Effector memory CD4-positive, alpha-beta T cell (primary cell): ENCODE data around the gene TNFRSF25.

Source experiments
- DNase-seq, 3 donors: peaks; one replicate each; pipeline ENCODE4 v3.0.0-alpha.2; 2020
- H3K27ac ChIP-seq: 2 replicates; pipeline ENCODE4 v1.7.0; 2013; ENCODE audit warnings: mild to moderate bottlenecking, low read length, moderate library complexity; ENCODE audit not compliant: insufficient read depth, poor library complexity, severe bottlenecking
- H3K27me3 ChIP-seq: replicated peaks from 2 replicates; pipeline ENCODE4 v1.7.0; 2013; ENCODE audit warnings: mild to moderate bottlenecking, low read length; ENCODE audit not compliant: insufficient read depth, control insufficient read depth, poor library complexity, severe bottlenecking
- H3K36me3 ChIP-seq: 2 replicates; pipeline ENCODE4 v1.7.0; 2013; ENCODE audit warnings: mild to moderate bottlenecking, low read length, moderate library complexity; ENCODE audit not compliant: control insufficient read depth, insufficient read depth
- H3K4me1 ChIP-seq: 2 replicates; pipeline ENCODE4 v1.7.0; 2013; ENCODE audit warnings: low read length, mild to moderate bottlenecking; ENCODE audit not compliant: control insufficient read depth, insufficient read depth, poor library complexity, severe bottlenecking
- H3K4me3 ChIP-seq: 2 replicates; pipeline ENCODE4 v1.7.0; 2013; ENCODE audit warnings: low read length, low read depth, mild to moderate bottlenecking; ENCODE audit not compliant: insufficient read depth, poor library complexity, severe bottlenecking
- H3K9me3 ChIP-seq: 2 replicates; pipeline ENCODE4 v1.7.0; 2013; ENCODE audit warnings: mild to moderate bottlenecking, low read length, moderate library complexity; ENCODE audit not compliant: control insufficient read depth

The TNFRSF25 gene

GRCh38 chr1:6489383-6489765 lies 23.4 kb upstream of the TNFRSF25 start:
- Histone ChIP-seq H3K36me3 (no peaks in the 10 kb centered on the region), H3K4me3 (no peak overlapping the region), H3K27ac (no peak overlapping the region), H3K4me1 (peaks cover 39% of the 10 kb centered on the region), H3K27me3 (peaks cover 21% of the 10 kb centered on the region), H3K9me3 (no peaks in the 10 kb centered on the region)
- no peak for DNase-seq

DNA sequence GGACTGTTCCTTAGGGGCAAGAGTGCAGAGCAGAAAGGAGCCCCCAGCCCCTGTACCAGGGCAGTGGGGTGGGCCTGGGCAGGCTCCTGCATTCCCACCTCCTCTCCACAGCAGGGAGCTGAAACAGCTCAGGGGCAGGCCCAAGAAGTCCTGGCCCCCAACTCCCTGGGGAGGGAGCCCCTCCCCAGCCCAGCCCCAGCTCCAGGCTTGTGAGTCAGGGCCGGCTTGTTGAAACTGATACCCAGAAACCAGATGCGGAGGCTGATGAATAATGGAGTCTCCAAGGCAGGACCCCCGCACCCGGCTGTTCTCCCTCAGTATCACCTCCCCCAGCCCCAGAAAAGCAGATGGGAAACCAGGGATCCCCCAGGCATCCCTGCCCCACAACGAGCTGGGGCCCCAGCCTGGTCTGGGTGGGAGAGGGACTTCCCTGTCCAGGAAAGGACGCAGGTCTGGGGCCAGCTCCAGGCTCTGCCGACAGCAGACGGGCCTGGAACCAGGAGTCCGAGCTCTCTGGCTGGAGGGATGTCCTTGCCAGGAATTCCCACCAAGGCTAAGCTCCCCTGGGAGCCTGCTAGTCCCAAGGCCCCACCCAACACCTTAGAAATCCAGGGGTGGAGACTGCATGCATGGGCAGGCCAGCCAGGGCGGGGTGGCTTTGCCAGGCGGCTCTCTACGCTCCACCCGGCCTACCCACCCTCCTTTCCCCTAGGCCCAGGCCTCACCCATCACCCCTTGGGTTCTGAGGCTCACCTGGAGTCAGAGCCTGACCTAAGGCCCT lies 22.8 kb upstream of the TNFRSF25 start:
- DNase-seq, result no peak
- Histone ChIP-seq H3K9me3 (no peaks in the 10 kb centered on the region), H3K27ac (no peak overlapping the region), H3K27me3 (peaks cover 22% of the 10 kb centered on the region), H3K4me1 (peaks cover 39% of the 10 kb centered on the region), H3K36me3 (no peaks in the 10 kb centered on the region), H3K4me3 (no peak overlapping the region)

DNA sequence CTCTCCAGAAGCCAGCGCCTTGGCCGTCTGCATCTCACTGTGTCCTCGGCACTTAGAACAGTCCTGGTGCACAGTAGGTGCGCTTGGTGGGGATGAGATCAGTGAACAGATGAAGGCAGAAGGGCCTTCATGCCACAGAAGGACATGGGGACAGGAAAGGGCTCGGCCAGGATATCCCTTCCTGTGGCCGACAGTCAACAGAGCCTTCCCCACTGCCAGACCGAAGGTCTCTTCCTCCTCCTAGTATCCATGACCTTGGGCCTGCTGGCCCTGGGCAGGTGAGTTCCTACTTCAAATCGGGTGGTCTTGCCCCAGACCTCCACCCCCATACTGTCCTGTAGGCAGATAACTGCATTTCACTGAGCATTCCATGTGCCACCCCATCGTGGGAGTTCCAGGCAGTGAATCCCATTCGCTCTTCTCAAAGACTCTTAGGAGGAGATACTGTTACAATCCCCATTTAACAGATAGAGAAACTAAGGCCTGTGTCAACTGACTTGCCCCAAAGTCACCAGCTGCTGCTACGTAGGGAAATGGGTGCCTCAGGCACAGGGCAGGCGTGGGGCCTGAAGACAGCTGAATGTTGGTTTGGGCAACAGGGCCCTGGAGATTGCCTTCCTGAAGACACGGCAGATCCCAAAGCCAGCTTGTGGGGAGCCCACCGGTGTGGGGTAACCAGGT lies 22.0 kb upstream of the TNFRSF25 start:
- Histone ChIP-seq H3K9me3 (no peaks in the 10 kb centered on the region), H3K36me3 (no peaks in the 10 kb centered on the region), H3K27me3 (peaks cover 22% of the 10 kb centered on the region), H3K4me3 (no peak overlapping the region), H3K27ac (no peak overlapping the region), H3K4me1 (peaks cover 39% of the 10 kb centered on the region)
- no peak for DNase-seq

DNA sequence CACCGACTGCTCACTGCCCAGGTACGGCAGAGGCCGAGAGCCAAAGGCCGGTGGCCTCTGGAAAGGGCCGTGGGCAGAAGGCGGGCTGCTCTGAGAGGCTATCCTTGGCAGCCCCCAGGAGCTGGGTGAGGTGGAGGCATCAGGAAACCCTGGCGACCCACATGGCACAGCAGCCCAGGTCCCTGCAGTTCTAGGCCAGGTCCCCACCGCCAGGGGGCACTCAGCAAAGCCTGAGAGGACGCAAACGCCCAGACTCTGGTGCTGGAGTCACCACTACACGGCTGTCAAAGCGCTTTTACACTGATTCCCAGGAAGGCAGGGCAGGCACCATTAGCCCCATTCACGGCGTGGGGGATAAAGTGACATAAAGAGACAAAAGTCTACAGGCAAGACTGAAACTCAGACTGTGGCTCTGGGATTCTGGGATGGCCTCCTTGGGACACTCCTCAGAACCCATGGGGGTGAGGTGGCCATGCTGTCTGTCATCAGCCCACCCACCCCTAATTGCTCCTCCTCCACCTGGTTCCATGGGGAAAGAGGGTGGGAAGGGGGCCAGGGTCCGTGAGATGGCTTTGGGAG lies 20.5 kb upstream of the TNFRSF25 start:
- Histone ChIP-seq H3K36me3 (no peaks in the 10 kb centered on the region), H3K4me1 (peaks cover 38% of the 10 kb centered on the region), H3K9me3 (no peaks in the 10 kb centered on the region), H3K27me3 (peaks cover 22% of the 10 kb centered on the region), H3K27ac (no peak overlapping the region), H3K4me3 (no peak overlapping the region)
- peak; percentile 58 to 74 (median 66) for DNase-seq

DNA sequence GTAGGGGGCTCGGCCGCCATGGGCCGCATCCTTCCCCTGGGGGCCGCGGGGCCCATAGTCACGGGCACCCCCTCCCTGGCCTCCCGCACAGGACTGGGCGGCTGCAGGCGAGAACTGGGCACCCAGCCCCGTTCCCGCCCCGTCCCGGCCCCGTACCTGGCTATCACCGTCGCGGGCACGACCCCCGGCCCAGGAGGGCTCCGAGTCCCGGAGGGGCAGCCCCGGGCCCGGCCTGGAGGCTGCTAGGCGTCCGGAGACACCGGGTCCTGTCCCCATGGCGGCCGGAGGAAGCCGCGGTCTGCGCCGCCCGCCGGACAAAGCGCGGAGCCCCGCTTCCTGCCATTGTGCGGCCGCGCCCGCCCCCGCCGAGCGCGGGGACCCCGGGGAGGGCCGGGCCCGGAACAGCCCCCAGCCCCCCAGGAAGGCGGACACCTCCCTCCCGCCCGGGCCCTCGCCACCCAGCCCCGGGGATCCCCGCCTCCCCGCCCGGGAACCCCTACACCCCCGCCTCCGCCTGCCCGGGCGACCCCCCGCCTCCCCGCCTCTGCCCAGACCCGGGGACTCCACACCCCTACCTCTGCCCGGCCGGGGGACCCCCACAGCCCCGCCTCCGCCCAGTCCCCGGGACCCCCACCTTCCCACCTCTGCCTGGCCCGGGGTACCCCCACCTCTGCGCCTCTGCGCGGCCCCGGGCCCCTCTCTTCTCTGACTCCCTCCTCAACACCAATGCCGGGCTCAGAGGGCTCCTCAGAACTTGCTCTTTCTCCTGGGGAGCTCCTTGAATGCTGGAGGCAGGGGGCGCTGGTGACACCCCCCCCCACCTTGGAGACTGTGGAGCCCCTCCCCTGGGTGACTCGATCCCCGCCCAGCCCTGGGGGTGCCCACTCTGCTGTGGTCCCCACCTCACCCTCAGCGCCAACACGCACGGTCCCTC lies 19.5 kb upstream of the TNFRSF25 start:
- no peak overlapping the region for H3K27ac ChIP-seq
- DNase-seq, result no peak

DNA sequence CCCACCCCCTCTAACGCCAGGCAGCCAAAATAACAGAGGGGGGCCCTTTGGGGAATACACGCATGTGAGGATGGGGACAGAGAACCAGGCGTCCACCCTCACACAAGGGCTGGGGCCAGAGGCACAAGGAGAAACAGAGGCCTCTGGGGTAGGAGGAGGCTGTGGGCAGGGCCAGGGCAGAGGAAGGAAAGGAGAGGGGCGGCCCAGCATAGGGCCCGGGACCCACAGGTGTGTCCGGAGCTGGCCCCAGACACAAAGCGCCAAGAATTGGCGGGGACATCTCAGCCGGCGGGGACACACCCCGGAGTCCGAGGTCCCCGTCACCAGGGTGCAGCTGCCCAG lies 18.8 kb upstream of the TNFRSF25 start:
- Histone ChIP-seq H3K9me3 (no peaks in the 10 kb centered on the region), H3K27ac (no peak overlapping the region), H3K4me3 (no peak overlapping the region), H3K36me3 (no peaks in the 10 kb centered on the region), H3K27me3 (peaks cover 22% of the 10 kb centered on the region), H3K4me1 (peaks cover 22% of the 10 kb centered on the region)
- no peak for DNase-seq

More for the DNA sequence above, 19.5 kb upstream of the TNFRSF25 start:
- Histone ChIP-seq H3K27me3 (peaks cover 22% of the 10 kb centered on the region), H3K36me3 (no peaks in the 10 kb centered on the region), H3K4me3 (no peak overlapping the region), H3K9me3 (no peaks in the 10 kb centered on the region), H3K4me1 (peaks cover 28% of the 10 kb centered on the region)

GRCh38 chr1:6483761-6484117 lies 17.8 kb upstream of the TNFRSF25 start:
- Histone ChIP-seq H3K27ac (no peak overlapping the region), H3K36me3 (no peaks in the 10 kb centered on the region), H3K9me3 (no peaks in the 10 kb centered on the region), H3K4me1 (peaks cover 20% of the 10 kb centered on the region), H3K27me3 (peaks cover 22% of the 10 kb centered on the region), H3K4me3 (no peak overlapping the region)
- DNase-seq, result no peak

GRCh38 chr1:6483017-6483760 lies 17.2 kb upstream of the TNFRSF25 start:
- H3K27me3 ChIP-seq, result peaks cover 22% of the 10 kb centered on the region
- H3K4me1 ChIP-seq, result peaks cover 20% of the 10 kb centered on the region
- H3K27ac ChIP-seq, result no peak overlapping the region
- H3K36me3 ChIP-seq, result no peaks in the 10 kb centered on the region
- DNase-seq, result no peak
- no peak overlapping the region for H3K4me3 ChIP-seq
- H3K9me3 ChIP-seq, result no peaks in the 10 kb centered on the region

GRCh38 chr1:6481820-6482219 lies 15.8 kb upstream of the TNFRSF25 start:
- Histone ChIP-seq H3K4me3 (no peak overlapping the region), H3K9me3 (no peaks in the 10 kb centered on the region), H3K36me3 (no peaks in the 10 kb centered on the region), H3K27ac (no peak overlapping the region), H3K4me1 (peaks cover 20% of the 10 kb centered on the region), H3K27me3 (peaks cover 22% of the 10 kb centered on the region)
- DNase-seq, result no peak
